Osteocyte (in vitro differentiated cells): Measurements from ENCODE around the gene ETF1. TPM values are rescaled to one million over a fixed set of nuclear protein-coding genes. Genes with fewer than 3 reads are reported as not detected.
A peak's percentile ranks its signal among the peaks of the same experiment; 100 is the strongest.

Experiments used
- DNase-seq: peaks from one replicate; pipeline ENCODE4 v3.0.0; 2021; ENCODE audit warnings: mixed read lengths; ENCODE audit not compliant: unreplicated experiment; ENCODE audit errors: extremely low spot score
- H3K27ac Mint-ChIP-seq: one replicate; pipeline ENCODE4 v1.8.0; 2021; ENCODE audit warnings: mild to moderate bottlenecking, mixed read lengths; ENCODE audit not compliant: unreplicated experiment
- H3K27me3 Mint-ChIP-seq: one replicate; pipeline ENCODE4 v1.8.0; 2021; ENCODE audit warnings: mixed read lengths; ENCODE audit not compliant: unreplicated experiment
- H3K36me3 Mint-ChIP-seq: one replicate; pipeline ENCODE4 v1.8.0; 2021; ENCODE audit warnings: mixed read lengths; ENCODE audit not compliant: unreplicated experiment
- H3K4me1 Mint-ChIP-seq: one replicate; pipeline ENCODE4 v1.8.0; 2021; ENCODE audit warnings: mixed read lengths; ENCODE audit not compliant: unreplicated experiment
- H3K4me3 Mint-ChIP-seq: one replicate; pipeline ENCODE4 v1.8.0; 2021; ENCODE audit warnings: mild to moderate bottlenecking, moderate library complexity, mixed read lengths; ENCODE audit not compliant: unreplicated experiment
- H3K9me3 Mint-ChIP-seq: one replicate; pipeline ENCODE4 v1.8.0; 2021; ENCODE audit warnings: mixed read lengths; ENCODE audit not compliant: unreplicated experiment
- total RNA-seq: library from RNA; stranded (reverse); gene quantifications from 2 replicates; pipeline ENCODE4 v1.2.1, GENCODE V29; 2021
- TF ChIP-seq, protein P1 (sequence below): fragments of 200-600 bp; sonication (generic); IDR thresholded peaks from 2 replicates; pipeline ENCODE4 v1.5.0; 2021; ENCODE audit warnings: antibody characterized with exemption, mild to moderate bottlenecking, moderate library complexity

ETF1 gene
- total RNA-seq, 1 donor from 2014 or later = 88.3 TPM

DNA sequence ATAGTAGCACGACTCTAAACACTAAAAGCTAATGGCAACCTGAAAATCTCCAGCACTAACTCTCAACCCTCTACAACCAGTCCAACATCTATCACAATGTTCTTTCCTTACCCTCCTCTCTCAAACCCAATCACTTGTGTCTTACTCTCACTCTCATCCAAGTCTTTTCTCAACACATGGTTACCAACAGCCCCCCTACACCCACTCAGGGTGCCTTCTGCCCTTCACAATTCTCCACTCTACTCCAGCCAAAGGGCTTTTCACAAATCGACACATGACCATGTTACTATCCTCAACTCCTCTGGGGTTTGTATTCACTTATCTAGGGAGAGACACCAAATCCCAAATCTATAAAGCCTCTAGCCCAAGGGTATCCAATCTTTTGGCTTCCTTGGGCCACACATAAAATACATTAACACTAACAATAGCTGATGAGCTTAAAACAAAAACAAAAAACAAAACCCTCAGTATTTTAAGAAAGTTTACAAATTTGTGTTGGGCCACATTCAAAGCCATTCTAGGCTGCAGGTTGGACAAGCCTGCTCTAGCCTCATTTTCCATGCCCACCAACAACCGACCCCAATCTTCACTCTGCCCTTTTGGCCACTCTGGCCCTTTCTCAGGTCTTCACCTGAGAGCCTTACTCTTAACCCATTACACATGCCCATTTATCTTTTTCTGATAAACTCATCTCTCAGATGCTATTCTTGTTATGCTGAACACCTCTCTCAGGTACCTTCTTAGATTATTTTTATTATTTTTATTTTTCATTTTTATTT, 20.5 kb upstream of the ETF1 start:
- Mint-ChIP-seq H3K9me3 (no peaks in the 10 kb centered on the region), H3K27ac (peak overlapping the region; percentile 5), H3K4me1 (no peaks in the 10 kb centered on the region), H3K4me3 (no peak overlapping the region), H3K27me3 (no peaks in the 10 kb centered on the region), H3K36me3 (peaks cover 70% of the 10 kb centered on the region)
- TF ChIP-seq, protein P1, sequence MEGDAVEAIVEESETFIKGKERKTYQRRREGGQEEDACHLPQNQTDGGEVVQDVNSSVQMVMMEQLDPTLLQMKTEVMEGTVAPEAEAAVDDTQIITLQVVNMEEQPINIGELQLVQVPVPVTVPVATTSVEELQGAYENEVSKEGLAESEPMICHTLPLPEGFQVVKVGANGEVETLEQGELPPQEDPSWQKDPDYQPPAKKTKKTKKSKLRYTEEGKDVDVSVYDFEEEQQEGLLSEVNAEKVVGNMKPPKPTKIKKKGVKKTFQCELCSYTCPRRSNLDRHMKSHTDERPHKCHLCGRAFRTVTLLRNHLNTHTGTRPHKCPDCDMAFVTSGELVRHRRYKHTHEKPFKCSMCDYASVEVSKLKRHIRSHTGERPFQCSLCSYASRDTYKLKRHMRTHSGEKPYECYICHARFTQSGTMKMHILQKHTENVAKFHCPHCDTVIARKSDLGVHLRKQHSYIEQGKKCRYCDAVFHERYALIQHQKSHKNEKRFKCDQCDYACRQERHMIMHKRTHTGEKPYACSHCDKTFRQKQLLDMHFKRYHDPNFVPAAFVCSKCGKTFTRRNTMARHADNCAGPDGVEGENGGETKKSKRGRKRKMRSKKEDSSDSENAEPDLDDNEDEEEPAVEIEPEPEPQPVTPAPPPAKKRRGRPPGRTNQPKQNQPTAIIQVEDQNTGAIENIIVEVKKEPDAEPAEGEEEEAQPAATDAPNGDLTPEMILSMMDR = no peak
- no peak for DNase-seq

DNA sequence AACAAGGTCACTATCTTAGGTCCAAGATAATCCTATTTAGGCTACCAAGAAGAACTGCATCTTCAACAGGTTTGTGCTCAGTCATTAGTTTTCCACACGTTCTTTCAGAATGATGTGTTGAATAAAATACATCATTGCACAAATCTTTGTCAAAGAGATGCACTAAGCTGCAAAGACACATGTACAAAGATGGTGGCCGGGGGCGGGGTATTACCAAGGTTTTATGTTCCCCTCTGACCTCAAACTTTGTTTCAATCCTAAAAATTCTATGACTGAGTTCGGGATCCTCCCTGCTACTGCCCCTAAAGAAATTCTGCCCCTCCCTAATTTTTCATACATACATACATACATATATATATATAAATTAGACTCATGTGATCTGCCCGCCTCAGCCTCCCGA, 17.9 kb upstream of the ETF1 start:
- Mint-ChIP-seq H3K4me3 (no peak overlapping the region), H3K27ac (no peak overlapping the region), H3K36me3 (peaks cover 72% of the 10 kb centered on the region), H3K27me3 (no peaks in the 10 kb centered on the region), H3K4me1 (no peaks in the 10 kb centered on the region), H3K9me3 (no peaks in the 10 kb centered on the region)
- TF ChIP-seq, protein P1 = no peak
- DNase-seq = no peak

DNA sequence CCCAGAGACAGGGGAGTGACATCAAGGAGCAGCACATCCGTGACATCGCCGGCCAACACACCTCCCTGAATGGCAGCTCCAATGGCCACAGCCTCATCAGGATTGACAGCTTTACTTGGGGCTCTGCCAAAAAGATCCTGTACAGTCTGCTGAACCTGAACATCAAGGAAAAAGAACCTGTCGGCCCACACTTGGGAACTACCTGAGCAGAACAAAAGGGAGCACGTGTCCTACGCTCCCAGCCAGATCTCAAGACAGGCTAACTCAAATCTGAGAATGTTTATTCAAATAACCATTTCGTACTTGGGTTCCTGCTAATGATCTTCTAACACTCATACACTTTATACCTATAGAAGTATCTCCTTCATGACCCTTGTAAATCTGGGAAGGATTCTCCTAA, 16.9 kb upstream of the ETF1 start:
- Mint-ChIP-seq H3K27me3 (no peaks in the 10 kb centered on the region), H3K36me3 (peaks cover 70% of the 10 kb centered on the region), H3K9me3 (no peaks in the 10 kb centered on the region), H3K4me3 (no peak overlapping the region), H3K27ac (no peak overlapping the region), H3K4me1 (no peaks in the 10 kb centered on the region)
- TF ChIP-seq, protein P1 = no peak
- no peak for DNase-seq

DNA sequence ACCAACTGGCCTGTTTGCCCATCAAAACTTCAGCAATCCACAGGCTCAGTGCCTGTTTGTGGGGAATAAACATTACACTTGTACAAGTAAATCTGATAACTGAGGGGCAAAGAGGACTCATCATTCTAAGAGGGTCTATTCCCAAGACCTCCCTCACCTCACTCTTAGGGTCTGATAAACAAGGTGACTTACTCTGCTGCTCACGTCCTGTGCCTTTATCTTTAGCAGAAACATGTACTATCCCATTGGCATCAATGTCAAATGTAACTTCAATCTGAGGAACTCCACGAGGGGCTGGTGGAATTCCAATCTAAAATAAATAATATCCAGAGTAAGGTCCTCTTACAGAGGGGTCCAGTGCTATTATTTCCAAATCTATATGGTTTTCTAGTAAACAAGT, 14.6 kb upstream of the ETF1 start:
- Mint-ChIP-seq H3K4me3 (no peak overlapping the region), H3K9me3 (no peaks in the 10 kb centered on the region), H3K27ac (no peak overlapping the region), H3K4me1 (no peaks in the 10 kb centered on the region), H3K27me3 (no peaks in the 10 kb centered on the region), H3K36me3 (peaks cover 79% of the 10 kb centered on the region)
- DNase-seq = no peak
- TF ChIP-seq, protein P1 = no peak

DNA sequence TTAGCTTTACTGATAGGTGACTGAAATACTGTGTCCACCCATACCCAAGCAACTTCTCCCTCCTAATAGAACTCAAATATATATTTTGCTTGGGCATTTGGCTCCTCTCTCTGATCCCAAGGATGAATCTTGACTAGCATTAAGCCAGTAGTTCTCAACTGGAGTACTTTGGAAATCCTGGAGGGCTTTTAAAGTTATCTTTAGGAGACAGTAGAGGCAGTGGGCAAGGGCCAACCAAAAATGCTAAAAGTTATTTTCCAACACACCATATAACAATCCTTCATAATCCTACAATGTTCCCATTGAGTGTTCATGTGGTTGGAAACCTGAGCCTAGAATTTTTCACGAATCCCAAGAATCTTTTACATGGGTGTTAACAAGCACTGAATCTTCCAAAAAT, 11.1 kb upstream of the ETF1 start:
- H3K27me3 Mint-ChIP-seq = no peaks in the 10 kb centered on the region
- no peak overlapping the region for H3K27ac Mint-ChIP-seq
- H3K36me3 Mint-ChIP-seq = peaks cover 53% of the 10 kb centered on the region
- H3K9me3 Mint-ChIP-seq = no peaks in the 10 kb centered on the region
- TF ChIP-seq, protein P1 = no peak
- no peaks in the 10 kb centered on the region for H3K4me1 Mint-ChIP-seq
- no peak for DNase-seq
- no peak overlapping the region for H3K4me3 Mint-ChIP-seq
